Ishikawa (cell line): ENCODE measurements around the gene CCT5.

Experiments
- CEBPB ChIP-seq: IDR thresholded peaks from 2 replicates; pipeline ENCODE4 v1.6.1; 2012
- CREB1 ChIP-seq: IDR thresholded peaks from 2 replicates; pipeline ENCODE4 v1.6.1; 2012; ENCODE audit warnings: low read depth
- EGR1 ChIP-seq: IDR thresholded peaks from 2 replicates; pipeline ENCODE4 v1.6.1; 2012
- EP300 ChIP-seq: IDR thresholded peaks from 2 replicates; pipeline ENCODE4 v1.6.1; 2012; ENCODE audit warnings: borderline replicate concordance
- FOXM1 ChIP-seq: IDR thresholded peaks from 2 replicates; pipeline ENCODE4 v1.6.1; 2012; ENCODE audit warnings: low read depth, borderline replicate concordance
- NFIC ChIP-seq: IDR thresholded peaks from 2 replicates; pipeline ENCODE4 v1.6.1; 2012
- RAD21 ChIP-seq: IDR thresholded peaks from 2 replicates; pipeline ENCODE4 v1.6.1; 2012; ENCODE audit warnings: low read depth
- REST ChIP-seq: IDR thresholded peaks from 2 replicates; pipeline ENCODE4 v1.6.1; 2012; ENCODE audit warnings: low read depth, mild to moderate bottlenecking
- TAF1 ChIP-seq: IDR thresholded peaks from 2 replicates; pipeline ENCODE4 v1.6.1; 2012; ENCODE audit warnings: low read depth, mild to moderate bottlenecking
- TCF12 ChIP-seq: IDR thresholded peaks from 2 replicates; pipeline ENCODE4 v1.6.1; 2012; ENCODE audit warnings: low read depth
- TEAD4 ChIP-seq: IDR thresholded peaks from 2 replicates; pipeline ENCODE4 v1.6.1; 2012
- USF1 ChIP-seq: IDR thresholded peaks from 2 replicates; pipeline ENCODE4 v1.6.1; 2012
- YY1 ChIP-seq: IDR thresholded peaks from 2 replicates; pipeline ENCODE4 v1.6.1; 2012; ENCODE audit warnings: low read depth
- ZBTB7A ChIP-seq: IDR thresholded peaks from 2 replicates; pipeline ENCODE4 v1.6.1; 2012; ENCODE audit warnings: low read depth
- TF ChIP-seq, protein P1 (sequence below): IDR thresholded peaks from 2 replicates; pipeline ENCODE4 v1.6.1; 2012

Gene CCT5

GRCh38 chr5:10264604-10265003, 14.5 kb downstream of the CCT5 start:
- TF ChIP-seq EP300 (no peak), TCF12 (no peak), FOXM1 (no peak), NFIC (no peak), RAD21 (no peak), REST (no peak), EGR1 (no peak), ZBTB7A (no peak), YY1 (no peak), CEBPB (no peak), CREB1 (no peak), USF1 (no peak), TEAD4 (no peak), TAF1 (no peak)
- TF ChIP-seq, protein P1, sequence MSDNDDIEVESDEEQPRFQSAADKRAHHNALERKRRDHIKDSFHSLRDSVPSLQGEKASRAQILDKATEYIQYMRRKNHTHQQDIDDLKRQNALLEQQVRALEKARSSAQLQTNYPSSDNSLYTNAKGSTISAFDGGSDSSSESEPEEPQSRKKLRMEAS: no peak

DNA sequence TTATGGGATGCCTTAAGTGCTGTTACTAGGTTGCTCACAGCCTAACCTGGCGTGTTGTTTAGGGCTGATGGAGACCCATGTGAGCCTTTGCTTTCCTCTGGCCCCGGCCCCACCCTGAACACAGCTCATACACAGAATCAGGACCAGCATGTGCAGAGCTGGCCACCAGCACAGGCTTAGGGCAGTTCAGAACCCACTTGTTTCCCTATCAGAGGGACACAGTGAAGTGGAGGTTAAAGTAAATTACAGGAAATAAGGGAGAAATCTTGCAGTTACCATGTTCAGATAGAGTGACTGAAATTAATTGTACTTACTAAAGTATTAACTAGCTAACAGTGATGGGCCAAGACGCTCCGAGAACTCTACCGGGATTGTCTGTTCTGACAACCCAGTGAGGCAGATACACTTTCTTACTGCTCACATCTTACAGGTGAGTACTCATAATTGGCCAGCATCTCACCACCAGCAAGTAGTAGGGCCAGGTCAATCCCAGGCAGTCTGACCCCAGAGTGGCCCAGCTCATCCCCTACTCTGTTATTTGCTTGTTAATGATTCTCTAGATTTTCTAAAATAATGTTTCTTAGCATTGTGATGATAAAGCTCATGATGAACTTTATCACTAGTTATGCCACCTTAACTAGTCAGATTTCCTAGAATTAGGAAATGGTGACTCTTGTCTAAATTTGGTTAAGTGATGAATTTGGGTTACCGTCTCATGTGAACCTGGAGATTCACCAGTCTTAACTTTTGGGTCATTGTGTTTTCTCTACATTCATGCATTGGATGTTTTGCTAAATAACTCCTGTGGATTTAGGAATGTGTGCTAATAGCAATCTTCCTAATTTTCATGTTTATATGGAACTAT, 15.4 kb downstream of the CCT5 start:
- TF ChIP-seq YY1 (no peak), USF1 (no peak)
- TF ChIP-seq, protein P1: no peak

GRCh38 chr5:10266137-10266536, 16.1 kb downstream of the CCT5 start:
- TF ChIP-seq TAF1 (no peak), CEBPB (no peak), ZBTB7A (no peak), CREB1 (no peak), USF1 (no peak), RAD21 (no peak), TCF12 (no peak), NFIC (no peak), TEAD4 (no peak), YY1 (no peak), REST (no peak), FOXM1 (no peak), EGR1 (no peak), EP300 (no peak)
- TF ChIP-seq, protein P1: no peak

GRCh38 chr5:10266839-10267238, 16.8 kb downstream of the CCT5 start:
- TF ChIP-seq NFIC: no peak
- TF ChIP-seq TCF12: no peak
- TF ChIP-seq EGR1: no peak
- TF ChIP-seq ZBTB7A: no peak
- TF ChIP-seq RAD21: no peak
- TF ChIP-seq TEAD4: no peak

- TF ChIP-seq CEBPB (no peak), FOXM1 (no peak), TCF12 (no peak), RAD21 (no peak), YY1 (no peak), TAF1 (no peak), CREB1 (no peak)
- TF ChIP-seq, protein P1: no peak
Observed at GRCh38 chr5:10268100-10268499, 18.0 kb downstream of the CCT5 start.
